HepG2 (cell line): ENCODE measurements around the gene GPR107. TPM values are rescaled to one million over a fixed set of nuclear protein-coding genes. Genes with fewer than 3 reads are reported as not detected.

Experiments used
- DR1 ChIP-seq: sonication (generic); formaldehyde crosslinking; IDR thresholded peaks from 2 replicates; pipeline ENCODE4 v1.8.0; 2021; ENCODE audit warnings: mild to moderate bottlenecking, missing genetic modification reagents, inconsistent platforms
- HDAC2 ChIP-seq: sonication (generic); formaldehyde crosslinking; IDR thresholded peaks from 2 replicates; pipeline ENCODE4 v1.4.0; 2020; ENCODE audit warnings: missing genetic modification reagents
- HDAC6 ChIP-seq: fragments of 200-600 bp; sonication (generic); IDR thresholded peaks from 2 replicates; pipeline ENCODE4 v1.7.0; 2017; ENCODE audit warnings: mild to moderate bottlenecking, antibody characterized with exemption, low read length, low read depth
- HIC2 ChIP-seq: sonication (generic); formaldehyde crosslinking; IDR thresholded peaks from 2 replicates; pipeline ENCODE4 v1.9.0; 2022; ENCODE audit warnings: low read depth, missing genetic modification reagents
- HOXA9 ChIP-seq: sonication (generic); formaldehyde crosslinking; IDR thresholded peaks from 2 replicates; pipeline ENCODE4 v1.8.1; 2022; ENCODE audit warnings: missing genetic modification reagents, mild to moderate bottlenecking, moderate library complexity, borderline replicate concordance
- IKZF5 ChIP-seq: IDR thresholded peaks from 2 replicates; pipeline ENCODE4 v1.6.1; 2018; ENCODE audit warnings: missing genetic modification reagents, mild to moderate bottlenecking, missing compliant biosample characterization
- KAT8 ChIP-seq: IDR thresholded peaks from 2 replicates; pipeline ENCODE4 v1.6.1; 2016; ENCODE audit warnings: missing genetic modification reagents, missing compliant biosample characterization
- KLF6 ChIP-seq: IDR thresholded peaks from 2 replicates; pipeline ENCODE4 v1.8.0; 2016; ENCODE audit warnings: missing biosample characterization, missing genetic modification reagents
- NKX3-1 ChIP-seq: sonication (generic); formaldehyde crosslinking; IDR thresholded peaks from 2 replicates; pipeline ENCODE4 v1.5.0; 2020; ENCODE audit warnings: missing genetic modification reagents
- SATB2 ChIP-seq: sonication (generic); formaldehyde crosslinking; IDR thresholded peaks from 2 replicates; pipeline ENCODE4 v1.5.0; 2020; ENCODE audit warnings: missing genetic modification reagents
- SP140L ChIP-seq: sonication (generic); formaldehyde crosslinking; IDR thresholded peaks from 2 replicates; pipeline ENCODE4 v1.4.0; 2020; ENCODE audit warnings: missing genetic modification reagents, borderline replicate concordance
- SRY ChIP-seq: sonication (generic); formaldehyde crosslinking; IDR thresholded peaks from 2 replicates; pipeline ENCODE4 v1.8.0; 2022; ENCODE audit warnings: mild to moderate bottlenecking, missing genetic modification reagents
- TFDP2 ChIP-seq: sonication (generic); formaldehyde crosslinking; IDR thresholded peaks from 2 replicates; pipeline ENCODE4 v1.4.0; 2020; ENCODE audit warnings: missing genetic modification reagents
- THYN1 ChIP-seq: sonication (generic); formaldehyde crosslinking; IDR thresholded peaks from 2 replicates; pipeline ENCODE4 v1.8.1; 2023; ENCODE audit warnings: low read depth, mild to moderate bottlenecking, moderate library complexity, missing genetic modification reagents, borderline replicate concordance
- ZBED4 ChIP-seq: sonication (generic); formaldehyde crosslinking; IDR thresholded peaks from 2 replicates; pipeline ENCODE4 v1.4.0; 2020; ENCODE audit warnings: missing genetic modification reagents, borderline replicate concordance
- ZC3H4 ChIP-seq: sonication (generic); formaldehyde crosslinking; IDR thresholded peaks from 2 replicates; pipeline ENCODE4 v1.4.0; 2020; ENCODE audit warnings: missing genetic modification reagents, borderline replicate concordance
- ZNF234 ChIP-seq: sonication (generic); formaldehyde crosslinking; conservative IDR thresholded peaks from 2 replicates; pipeline ENCODE4 v1.5.1; 2020; ENCODE audit warnings: mild to moderate bottlenecking, missing genetic modification reagents
- ZNF329 ChIP-seq: sonication (generic); formaldehyde crosslinking; IDR thresholded peaks from 2 replicates; pipeline ENCODE4 v1.9.0; 2021; ENCODE audit warnings: low read depth, mild to moderate bottlenecking, missing genetic modification reagents
- ZNF556 ChIP-seq: sonication (generic); formaldehyde crosslinking; IDR thresholded peaks from 2 replicates; pipeline ENCODE4 v1.4.0; 2020; ENCODE audit warnings: mild to moderate bottlenecking, missing genetic modification reagents, borderline replicate concordance
- ZNF775 ChIP-seq: sonication (generic); formaldehyde crosslinking; IDR thresholded peaks from 2 replicates; pipeline ENCODE4 v1.4.0; 2020; ENCODE audit warnings: missing genetic modification reagents, mild to moderate bottlenecking, moderate library complexity, borderline replicate concordance
- polyA plus RNA-seq, 8 experiments: library from polyadenylated mRNA; depleted of rRNA in 3 of 8; stranded (reverse) in 7 of 8; unstranded in 1 of 8; fragments of >200 nt; fragmentation: Illumina TruSeq in 4 of 8; extraction: Trizol in 4 of 8; gene quantifications; 2 replicates each; pipeline versions ENCODE4 v1.2.1 to v1.2.3, GENCODE V29; 2011 to 2016; ENCODE audit warnings: low read depth in 4 of 8, missing spikeins in 1 of 8, mixed read lengths in 1 of 8; ENCODE audit not compliant: insufficient read depth in 1 of 8
- total RNA-seq, 5 experiments: library from RNA; depleted of rRNA; stranded (reverse); fragments of >200 nt; fragmentation: Illumina TruSeq; extraction: Trizol; gene quantifications; 2 replicates each; pipeline ENCODE4 v1.2.3, GENCODE V29; 2016; ENCODE audit warnings: low read depth in 1 of 5

The GPR107 gene
- total and polyA plus RNA-seq, 2 of the 13 experiments (the other 11 are each of a cell fraction or from before 2014, with no cell fraction given) = 22.5 to 24.4 TPM

DNA sequence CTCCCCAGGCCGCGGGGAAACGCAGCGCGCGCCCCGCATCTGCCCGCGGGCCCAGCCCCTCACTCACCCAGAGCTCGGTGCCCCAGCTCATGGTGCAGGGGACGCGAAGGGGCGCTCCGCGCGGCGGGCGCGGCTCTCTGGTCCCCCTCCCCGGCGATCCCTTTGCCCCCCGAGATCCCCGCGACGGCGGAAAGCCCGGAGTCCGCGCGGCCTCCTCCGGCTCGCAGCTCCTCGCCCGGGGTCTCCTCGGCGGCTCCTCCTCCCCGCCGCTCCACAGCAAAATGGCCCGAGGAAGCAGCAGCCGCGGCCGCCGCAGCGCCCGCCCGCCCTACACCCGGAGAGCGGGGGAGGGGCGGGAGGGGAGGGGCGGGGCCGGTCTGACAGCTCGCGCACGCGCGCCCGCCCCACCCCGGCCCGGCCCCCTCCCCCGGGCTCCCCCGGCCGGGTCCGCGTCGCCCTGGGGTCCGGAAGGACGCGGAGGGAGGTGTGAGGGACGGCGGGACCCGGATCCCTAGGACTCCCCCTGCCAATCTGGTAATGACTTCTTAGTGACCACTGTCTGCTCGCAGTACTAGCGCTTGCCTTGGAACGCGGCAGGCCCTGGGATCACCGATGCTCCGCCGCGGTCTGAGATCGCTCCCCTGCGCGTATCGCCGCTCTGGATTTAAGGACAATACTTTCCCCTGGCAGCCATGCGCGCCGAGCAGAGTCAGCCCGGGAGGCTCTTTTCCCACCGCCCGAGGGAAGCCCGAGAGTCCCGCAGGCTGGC is 10.6 kb upstream of the GPR107 start, which contains the start of gene FNBP1 (continued):
- no peak for TF ChIP-seq ZNF775 (CRISPR knock-in tag)
- TF ChIP-seq THYN1 (CRISPR knock-in tag) = no peak
- TF ChIP-seq TFDP2 (CRISPR knock-in tag) = 0 out of 2 replicates have a peak, but pooled peaks have one; percentile 28
- TF ChIP-seq HDAC2 (CRISPR knock-in tag) = 0 out of 2 replicates have a peak, but pooled peaks have one; percentile 9
- TF ChIP-seq NKX3-1 (CRISPR knock-in tag) = peak; percentile 18; the same call in 1 of the 2 replicates
- no peak for TF ChIP-seq ZNF234 (CRISPR knock-in tag)
- peak; percentile 40; the same call in 1 of the 2 replicates for TF ChIP-seq ZC3H4 (CRISPR knock-in tag)
- TF ChIP-seq SRY = 0 out of 2 replicates have a peak, but pooled peaks have one; percentile 33
- TF ChIP-seq ZBED4 = no peak; the same call in 1 of the 2 replicates
- no peak for TF ChIP-seq HDAC6
- 0 out of 2 replicates have a peak, but pooled peaks have one; percentile 71 for TF ChIP-seq IKZF5 (CRISPR knock-in tag)
- TF ChIP-seq SATB2 (CRISPR knock-in tag) = no peak; the same call in 1 of the 2 replicates
- peak; percentile 55 for TF ChIP-seq KAT8 (CRISPR knock-in tag)
- 0 out of 2 replicates have a peak, but pooled peaks have one; percentile 43 for TF ChIP-seq DR1 (CRISPR knock-in tag)
- TF ChIP-seq SP140L (CRISPR knock-in tag) = 0 out of 2 replicates have a peak, but pooled peaks have one; percentile 18
- no peak for TF ChIP-seq HIC2
- TF ChIP-seq HOXA9 (CRISPR knock-in tag) = no peak
- TF ChIP-seq ZNF329 (CRISPR knock-in tag) = 0 out of 2 replicates have a peak, but pooled peaks have one; percentile 20
- TF ChIP-seq ZNF556 = 0 out of 2 replicates have a peak, but pooled peaks have one; percentile 39
- TF ChIP-seq KLF6 = peak; percentile 32
